Sigmoid colon (tissue), 4 donors: ENCODE results near the gene DDX18.

Source experiments
- EP300 ChIP-seq, 4 donors: sonication (generic); formaldehyde crosslinking; IDR thresholded peaks; one replicate each; pipeline ENCODE4 v1.6.1; 2017; ENCODE audit warnings: antibody characterized with exemption in 4 of 4
- POLR2A ChIP-seq, 2 donors: fragments of 450-650 bp; IDR thresholded peaks; one replicate each; pipeline ENCODE4 v1.6.1; 2016; ENCODE audit warnings: antibody characterized with exemption in 2 of 2, mild to moderate bottlenecking in 2 of 2, moderate library complexity in 2 of 2
- POLR2AphosphoS5 ChIP-seq, 4 donors: sonication (generic); formaldehyde crosslinking; IDR thresholded peaks; one replicate each; pipeline ENCODE4 v1.6.1; 2017; ENCODE audit warnings: antibody characterized with exemption in 4 of 4
- TF ChIP-seq, protein P1 (sequence below), 4 experiments: fragments of 450-650 bp in 3 of 4; fragments of 200-600 bp in 1 of 4; IDR thresholded peaks; one replicate each; pipeline ENCODE4 v1.5.1; 2016 to 2019; ENCODE audit warnings: antibody characterized with exemption in 4 of 4, mild to moderate bottlenecking in 3 of 4, moderate library complexity in 2 of 4

GRCh38 chr2:117818921-117819320, 4.4 kb downstream of the DDX18 start:
- TF ChIP-seq POLR2A (IDR thresholded peaks at IDR 0.05) (no peak), EP300 (IDR thresholded peaks at IDR 0.05) (no peak), POLR2AphosphoS5 (IDR thresholded peaks at IDR 0.05) (no peak)
- TF ChIP-seq, protein P1, sequence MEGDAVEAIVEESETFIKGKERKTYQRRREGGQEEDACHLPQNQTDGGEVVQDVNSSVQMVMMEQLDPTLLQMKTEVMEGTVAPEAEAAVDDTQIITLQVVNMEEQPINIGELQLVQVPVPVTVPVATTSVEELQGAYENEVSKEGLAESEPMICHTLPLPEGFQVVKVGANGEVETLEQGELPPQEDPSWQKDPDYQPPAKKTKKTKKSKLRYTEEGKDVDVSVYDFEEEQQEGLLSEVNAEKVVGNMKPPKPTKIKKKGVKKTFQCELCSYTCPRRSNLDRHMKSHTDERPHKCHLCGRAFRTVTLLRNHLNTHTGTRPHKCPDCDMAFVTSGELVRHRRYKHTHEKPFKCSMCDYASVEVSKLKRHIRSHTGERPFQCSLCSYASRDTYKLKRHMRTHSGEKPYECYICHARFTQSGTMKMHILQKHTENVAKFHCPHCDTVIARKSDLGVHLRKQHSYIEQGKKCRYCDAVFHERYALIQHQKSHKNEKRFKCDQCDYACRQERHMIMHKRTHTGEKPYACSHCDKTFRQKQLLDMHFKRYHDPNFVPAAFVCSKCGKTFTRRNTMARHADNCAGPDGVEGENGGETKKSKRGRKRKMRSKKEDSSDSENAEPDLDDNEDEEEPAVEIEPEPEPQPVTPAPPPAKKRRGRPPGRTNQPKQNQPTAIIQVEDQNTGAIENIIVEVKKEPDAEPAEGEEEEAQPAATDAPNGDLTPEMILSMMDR (IDR thresholded peaks at IDR 0.05) = no peak
